ENCODE measurements around the gene PCDH8. TPM values are rescaled to one million over a fixed set of nuclear protein-coding genes. Genes with fewer than 3 reads are reported as not detected.

The PCDH8 gene
- total and polyA plus RNA-seq, 8 donors, result 0.11 to 0.14 TPM; not detected in 6

- intact Hi-C loops (cut with DNase I), result no loop called here
- peaks cover 27 to 66% of the 10 kb centered on the region in 2 donors for H3K27me3 ChIP-seq
Measured at GRCh38 chr13:52840066-52840465, 8.4 kb downstream of the PCDH8 start.

DNA sequence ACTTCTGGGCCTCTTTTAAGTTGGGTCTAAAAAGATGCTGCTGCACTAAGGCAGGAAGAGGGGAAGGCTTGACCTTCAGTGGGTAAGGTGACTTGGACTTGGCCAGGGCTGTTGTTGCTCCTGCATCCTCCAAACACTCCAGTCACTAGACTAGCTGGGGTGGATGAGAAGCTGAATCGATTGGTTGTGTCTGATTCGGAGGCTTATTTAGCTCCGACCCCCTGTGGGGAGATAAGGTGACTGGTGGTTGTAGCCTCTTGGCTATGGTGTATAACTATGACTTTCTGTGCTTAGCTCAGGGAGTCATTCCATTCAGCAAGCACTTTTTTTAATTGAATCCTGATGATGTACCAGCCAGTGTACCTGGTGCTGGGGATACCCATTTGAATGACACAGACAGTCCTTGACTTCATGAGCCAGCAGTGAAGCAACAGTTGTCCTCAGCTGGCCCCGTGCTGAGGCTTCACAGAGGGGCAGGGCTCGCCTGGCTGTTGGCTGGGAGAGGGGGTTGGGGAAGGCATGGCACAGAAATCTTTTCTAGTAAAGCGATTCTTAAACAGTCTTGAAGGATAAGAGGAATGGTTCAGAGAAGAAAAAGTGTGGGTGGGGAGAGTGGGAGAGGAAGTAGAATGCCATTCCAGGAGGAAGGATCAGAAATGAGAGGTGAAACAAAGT, 9.9 kb downstream of the PCDH8 start:
- intact Hi-C loops (cut with DNase I), result no loop called here
- no peak for DNase-seq
- peaks cover 12 to 59% of the 10 kb centered on the region in 2 donors for H3K27me3 ChIP-seq

More at GRCh38 chr13:52840066-52840465, 8.4 kb downstream of the PCDH8 start:
- TF ChIP-seq CTCF (IDR thresholded peaks at IDR 0.05), result no peak
- ATAC-seq, result no peak
- no peak for DNase-seq
- Histone ChIP-seq H3K4me3 (no peak overlapping the region), H3K27ac (no peak overlapping the region), H3K9me3 (no peaks in the 10 kb centered on the region), H3K36me3 (no peaks in the 10 kb centered on the region), H3K4me1 (no peaks in the 10 kb centered on the region)

DNA sequence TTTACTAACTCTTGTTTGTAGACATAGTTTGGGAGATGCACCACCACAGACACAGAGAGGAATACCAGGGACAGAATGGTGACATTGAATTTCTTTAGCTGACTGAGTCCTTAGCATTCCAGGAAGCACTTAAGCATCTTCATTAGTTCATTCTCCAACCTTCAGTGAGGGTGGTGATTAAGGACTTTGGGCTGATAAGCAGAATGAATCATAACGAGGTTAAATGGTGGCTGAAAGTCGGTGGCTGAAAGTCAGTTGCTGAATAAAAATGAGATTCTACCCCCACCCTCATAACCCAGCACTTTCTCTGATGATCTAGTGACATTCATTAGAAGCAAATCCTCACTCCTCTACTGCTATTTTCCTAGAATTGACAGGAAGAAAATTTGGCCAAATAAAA, 10.6 kb downstream of the PCDH8 start:
- no peak overlapping the region for H3K27ac ChIP-seq
- H3K4me3 ChIP-seq, result no peak overlapping the region
- DNase-seq, result no peak
- no peaks in the 10 kb centered on the region for H3K36me3 ChIP-seq
- peaks cover 5 to 53% of the 10 kb centered on the region in 2 donors for H3K27me3 ChIP-seq
- intact Hi-C loops (cut with DNase I), result no loop called here
- no peaks in the 10 kb centered on the region for H3K9me3 ChIP-seq
- no peak for ATAC-seq
- no peaks in the 10 kb centered on the region for H3K4me1 ChIP-seq
- TF ChIP-seq CTCF (IDR thresholded peaks at IDR 0.05), result no peak

More for the DNA sequence above, 9.9 kb downstream of the PCDH8 start:
- no peaks in the 10 kb centered on the region for H3K9me3 ChIP-seq
- no peak for ATAC-seq
- H3K4me1 ChIP-seq, result no peaks in the 10 kb centered on the region
- TF ChIP-seq CTCF (IDR thresholded peaks at IDR 0.05), result no peak
- H3K27ac ChIP-seq, result no peak overlapping the region
- no peaks in the 10 kb centered on the region for H3K36me3 ChIP-seq
- no peak overlapping the region for H3K4me3 ChIP-seq

- ATAC-seq (no peak), DNase-seq (no peak)
- Histone ChIP-seq H3K9me3 (no peaks in the 10 kb centered on the region), H3K4me3 (no peak overlapping the region), H3K27me3 (peaks cover 0 to 44% of the 10 kb centered on the region in 2 donors), H3K4me1 (no peaks in the 10 kb centered on the region), H3K27ac (no peak overlapping the region), H3K36me3 (no peaks in the 10 kb centered on the region)
- TF ChIP-seq CTCF (IDR thresholded peaks at IDR 0.05), result no peak
- intact Hi-C loops (cut with DNase I), result no loop called here
Measured at GRCh38 chr13:52835071-52835839, 13.2 kb downstream of the PCDH8 start.

DNA sequence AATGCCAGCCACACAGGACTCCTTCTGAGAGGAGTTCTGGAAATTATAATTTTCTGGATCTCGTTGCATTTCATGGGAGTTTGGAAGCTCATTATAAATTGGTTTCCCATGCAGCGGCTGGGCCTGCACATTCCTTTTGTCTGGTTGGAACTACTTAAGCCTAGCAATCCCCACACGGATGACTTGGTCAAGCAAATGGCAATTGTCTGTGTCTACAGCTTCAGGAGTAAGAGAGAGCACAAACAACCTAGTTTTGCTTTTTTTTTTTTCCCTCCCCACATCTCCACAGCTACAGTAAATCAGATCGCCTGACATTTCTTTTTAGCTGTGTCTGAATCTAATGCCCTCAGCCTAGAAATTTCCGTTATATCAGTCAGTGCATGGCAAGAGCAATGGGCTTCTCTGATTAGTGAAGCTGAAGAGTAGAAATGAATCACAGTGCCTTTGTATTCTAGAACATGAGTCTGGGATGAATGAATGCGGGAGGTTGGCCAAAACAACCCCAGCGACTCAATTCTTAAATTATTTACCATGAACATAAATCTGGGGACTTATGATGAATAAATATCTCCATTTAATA, 15.1 kb downstream of the PCDH8 start:
- ATAC-seq, result no peak
- Histone ChIP-seq H3K4me3 (no peak overlapping the region), H3K36me3 (no peaks in the 10 kb centered on the region), H3K9me3 (no peaks in the 10 kb centered on the region), H3K27me3 (peaks cover 0 to 27% of the 10 kb centered on the region in 2 donors), H3K27ac (no peak overlapping the region), H3K4me1 (no peaks in the 10 kb centered on the region)
- no peak for DNase-seq
- intact Hi-C loops (cut with DNase I), result no loop called here
- no peak for TF ChIP-seq CTCF (IDR thresholded peaks at IDR 0.05)
